Hepatocyte (in vitro differentiated cells): ENCODE results near the gene ZNF148.

Experiments
- EZH2 ChIP-seq: fragments of 200-600 bp; sonication (generic); IDR thresholded peaks from 2 replicates; pipeline ENCODE4 v1.6.1; 2016; ENCODE audit warnings: antibody characterized with exemption, mild to moderate bottlenecking, borderline replicate concordance
- TF ChIP-seq, protein P1 (sequence below): fragments of 200-600 bp; sonication (generic); IDR thresholded peaks from 2 replicates; pipeline ENCODE4 v1.5.1; 2016; ENCODE audit warnings: antibody characterized with exemption, mild to moderate bottlenecking; ENCODE audit not compliant: poor library complexity

DNA sequence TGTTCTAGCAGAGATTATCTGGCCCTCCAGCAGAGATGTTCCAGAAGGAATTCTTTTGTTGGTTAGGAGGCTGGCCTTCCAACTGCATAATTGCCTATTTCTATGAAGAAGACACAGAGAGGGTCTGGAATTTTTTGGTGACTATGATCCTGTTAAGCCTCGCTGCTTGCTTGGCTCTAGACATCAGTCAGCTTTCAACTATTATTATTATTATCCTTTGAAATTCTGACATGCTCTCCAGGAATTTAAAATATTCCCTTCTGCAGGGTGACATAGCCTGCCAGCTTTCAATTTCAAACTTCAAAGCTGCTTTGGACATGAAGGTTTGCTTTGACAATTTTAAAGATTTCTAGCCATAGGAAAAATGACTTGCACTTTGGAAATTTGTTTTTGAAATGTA lies 26.3 kb upstream of the ZNF148 start:
- TF ChIP-seq, protein P1, sequence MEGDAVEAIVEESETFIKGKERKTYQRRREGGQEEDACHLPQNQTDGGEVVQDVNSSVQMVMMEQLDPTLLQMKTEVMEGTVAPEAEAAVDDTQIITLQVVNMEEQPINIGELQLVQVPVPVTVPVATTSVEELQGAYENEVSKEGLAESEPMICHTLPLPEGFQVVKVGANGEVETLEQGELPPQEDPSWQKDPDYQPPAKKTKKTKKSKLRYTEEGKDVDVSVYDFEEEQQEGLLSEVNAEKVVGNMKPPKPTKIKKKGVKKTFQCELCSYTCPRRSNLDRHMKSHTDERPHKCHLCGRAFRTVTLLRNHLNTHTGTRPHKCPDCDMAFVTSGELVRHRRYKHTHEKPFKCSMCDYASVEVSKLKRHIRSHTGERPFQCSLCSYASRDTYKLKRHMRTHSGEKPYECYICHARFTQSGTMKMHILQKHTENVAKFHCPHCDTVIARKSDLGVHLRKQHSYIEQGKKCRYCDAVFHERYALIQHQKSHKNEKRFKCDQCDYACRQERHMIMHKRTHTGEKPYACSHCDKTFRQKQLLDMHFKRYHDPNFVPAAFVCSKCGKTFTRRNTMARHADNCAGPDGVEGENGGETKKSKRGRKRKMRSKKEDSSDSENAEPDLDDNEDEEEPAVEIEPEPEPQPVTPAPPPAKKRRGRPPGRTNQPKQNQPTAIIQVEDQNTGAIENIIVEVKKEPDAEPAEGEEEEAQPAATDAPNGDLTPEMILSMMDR, result no peak
- no peak for TF ChIP-seq EZH2
